C4-2B (cell line): ENCODE measurements around the gene SH3BP2.

ENCODE experiments used
- CTCF ChIP-seq: fragments of 450-650 bp; conservative IDR thresholded peaks from 2 replicates; pipeline ENCODE4 v1.5.1; 2017; ENCODE audit warnings: mild to moderate bottlenecking
- ZFX ChIP-seq: fragments of 450-650 bp; IDR thresholded peaks from 2 replicates; pipeline ENCODE4 v1.6.1; 2017

GRCh38 chr4:2837904-2838496 lies 45.1 kb downstream of the SH3BP2 start:
- no peak for TF ChIP-seq CTCF
- no peak for TF ChIP-seq ZFX
